HG02973 (cell line): Measurements from ENCODE around the gene PGAP2.
A peak's percentile ranks its signal among the peaks of the same experiment; 100 is the strongest.
"Not testable (repeated sequence)": the region's sequence is repeated elsewhere in the genome, so short reads cannot be mapped to it uniquely, and the experiment has no call there.

Experiments used
- ATAC-seq: cut with Tn5 transposase; IDR thresholded peaks from one replicate; pipeline ENCODE4 v1.9.1; 2021; ENCODE audit warnings: moderate library complexity; ENCODE audit not compliant: unreplicated experiment

PGAP2 gene

GRCh38 chr11:3803726-3804495, 4.4 kb upstream of the PGAP2 start:
- no peak for ATAC-seq

GRCh38 chr11:3808861-3809623, 682 bp downstream of the PGAP2 start:
- ATAC-seq = peak; percentile 75

GRCh38 chr11:3809624-3809928, 1.2 kb downstream of the PGAP2 start:
- ATAC-seq = no peak

GRCh38 chr11:3810446-3810845, 2.1 kb downstream of the PGAP2 start:
- no peak for ATAC-seq

GRCh38 chr11:3810951-3811350, 2.6 kb downstream of the PGAP2 start:
- ATAC-seq = no peak

- not testable (repeated sequence) for ATAC-seq
Observed at GRCh38 chr11:3814832-3815231, 6.5 kb downstream of the PGAP2 start.

- no peak for ATAC-seq
Observed at GRCh38 chr11:3815845-3816244, 7.5 kb downstream of the PGAP2 start.

GRCh38 chr11:3816673-3817072, 8.3 kb downstream of the PGAP2 start:
- no peak for ATAC-seq

GRCh38 chr11:3817181-3817800, 8.9 kb downstream of the PGAP2 start:
- no peak for ATAC-seq

- ATAC-seq = no peak
Observed at GRCh38 chr11:3820971-3821370, 12.6 kb downstream of the PGAP2 start.

GRCh38 chr11:3822312-3822711, 14.0 kb downstream of the PGAP2 start:
- no peak for ATAC-seq

- ATAC-seq = no peak
Observed at GRCh38 chr11:3823303-3823702, 14.9 kb downstream of the PGAP2 start.

- no peak for ATAC-seq
Observed at GRCh38 chr11:3823762-3824506, 15.6 kb downstream of the PGAP2 start.

GRCh38 chr11:3824714-3825472, 16.5 kb downstream of the PGAP2 start:
- peak; percentile 68 for ATAC-seq

GRCh38 chr11:3825473-3826154, 17.3 kb downstream of the PGAP2 start:
- no peak for ATAC-seq

GRCh38 chr11:3826721-3827120, 18.4 kb downstream of the PGAP2 start:
- no peak for ATAC-seq

GRCh38 chr11:3827434-3828186, 19.2 kb downstream of the PGAP2 start:
- ATAC-seq = no peak

- ATAC-seq = no peak
Observed at GRCh38 chr11:3830088-3830487, 21.7 kb downstream of the PGAP2 start.

GRCh38 chr11:3830730-3831129, 22.4 kb downstream of the PGAP2 start:
- ATAC-seq = no peak
